Endothelial cell of umbilical vein (primary cell): ENCODE results near the gene CCDC197.

Experiments
- EZH2 ChIP-seq: IDR thresholded peaks from 2 replicates; pipeline ENCODE4 v1.6.1; 2012; ENCODE audit warnings: borderline replicate concordance, low read depth, mild to moderate bottlenecking, moderate library complexity, low read length, inconsistent platforms; ENCODE audit not compliant: severe bottlenecking
- FOS ChIP-seq: IDR thresholded peaks from 2 replicates; pipeline ENCODE4 v1.6.1; 2011; ENCODE audit warnings: mild to moderate bottlenecking, low read length, moderate library complexity, borderline replicate concordance; ENCODE audit not compliant: insufficient read depth
- JUN ChIP-seq: IDR thresholded peaks from 2 replicates; pipeline ENCODE4 v1.6.1; 2011; ENCODE audit warnings: borderline replicate concordance, low read depth; ENCODE audit not compliant: insufficient read length, insufficient read depth
- MYC ChIP-seq: IDR thresholded peaks from one replicate; pipeline ENCODE4 v1.6.1; 2011; ENCODE audit warnings: mild to moderate bottlenecking, low read depth, low read length
- POLR2A ChIP-seq: IDR thresholded peaks from 2 replicates; pipeline ENCODE4 v1.6.1; 2012; ENCODE audit warnings: low read depth, mild to moderate bottlenecking, control low read depth, low read length
- POLR2AphosphoS5 ChIP-seq: IDR thresholded peaks from 2 replicates; pipeline ENCODE4 v1.6.1; 2012; ENCODE audit warnings: low read depth, mild to moderate bottlenecking, control low read depth, low read length, moderate library complexity; ENCODE audit not compliant: insufficient read depth
- TF ChIP-seq, protein P1 (sequence below), 2 donors: IDR thresholded peaks; 1 replicate in 1 of 2; 2 replicates in 1 of 2; pipeline ENCODE4 v1.5.1; 2011; ENCODE audit warnings: low read length in 2 of 2, mild to moderate bottlenecking in 2 of 2, moderate library complexity in 2 of 2, control low read depth in 1 of 2, inconsistent platforms in 1 of 2, low read depth in 1 of 2; ENCODE audit not compliant: insufficient read depth in 1 of 2; ENCODE audit errors: extremely low read depth in 1 of 2
- TF ChIP-seq, protein P2 (sequence below): IDR thresholded peaks from 2 replicates; pipeline ENCODE4 v1.6.1; 2011; ENCODE audit not compliant: insufficient read depth, insufficient read length

DNA sequence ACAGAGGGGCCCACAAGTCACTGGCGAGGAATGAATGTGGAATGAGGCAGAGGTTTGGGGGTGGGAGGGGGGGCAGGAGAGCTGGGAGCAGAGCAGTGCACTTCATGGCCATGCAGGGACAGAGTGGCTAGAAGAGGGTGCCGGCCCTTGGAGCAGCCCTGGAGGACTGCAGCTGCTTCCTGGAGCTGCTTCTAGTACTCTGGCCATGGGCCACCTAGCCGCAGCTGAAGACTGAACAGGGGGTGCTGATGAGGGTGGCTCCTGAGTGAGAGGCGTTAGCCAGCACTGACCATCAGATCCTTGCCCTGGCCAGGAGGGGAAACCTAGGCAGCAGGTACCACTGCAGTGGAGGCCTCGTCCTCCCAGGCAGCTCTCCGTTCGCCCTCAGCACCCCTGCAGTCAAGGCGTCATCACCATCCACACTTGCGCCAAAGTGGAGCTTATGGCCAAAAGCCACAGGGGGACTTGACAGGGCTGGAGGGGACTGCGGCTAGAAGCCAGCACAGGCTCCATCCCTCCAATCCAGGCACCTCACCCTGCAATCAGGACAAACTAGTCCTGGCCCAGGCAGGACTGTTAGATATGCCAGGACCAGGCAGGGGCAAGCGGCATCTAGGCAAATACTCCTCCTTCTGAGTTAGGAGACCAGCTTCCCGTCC is 45.5 kb downstream of the CCDC197 start:
- TF ChIP-seq EZH2 (no peak), POLR2A (no peak), POLR2AphosphoS5 (no peak), MYC (no peak), FOS (no peak), JUN (no peak)
- TF ChIP-seq, protein P1, sequence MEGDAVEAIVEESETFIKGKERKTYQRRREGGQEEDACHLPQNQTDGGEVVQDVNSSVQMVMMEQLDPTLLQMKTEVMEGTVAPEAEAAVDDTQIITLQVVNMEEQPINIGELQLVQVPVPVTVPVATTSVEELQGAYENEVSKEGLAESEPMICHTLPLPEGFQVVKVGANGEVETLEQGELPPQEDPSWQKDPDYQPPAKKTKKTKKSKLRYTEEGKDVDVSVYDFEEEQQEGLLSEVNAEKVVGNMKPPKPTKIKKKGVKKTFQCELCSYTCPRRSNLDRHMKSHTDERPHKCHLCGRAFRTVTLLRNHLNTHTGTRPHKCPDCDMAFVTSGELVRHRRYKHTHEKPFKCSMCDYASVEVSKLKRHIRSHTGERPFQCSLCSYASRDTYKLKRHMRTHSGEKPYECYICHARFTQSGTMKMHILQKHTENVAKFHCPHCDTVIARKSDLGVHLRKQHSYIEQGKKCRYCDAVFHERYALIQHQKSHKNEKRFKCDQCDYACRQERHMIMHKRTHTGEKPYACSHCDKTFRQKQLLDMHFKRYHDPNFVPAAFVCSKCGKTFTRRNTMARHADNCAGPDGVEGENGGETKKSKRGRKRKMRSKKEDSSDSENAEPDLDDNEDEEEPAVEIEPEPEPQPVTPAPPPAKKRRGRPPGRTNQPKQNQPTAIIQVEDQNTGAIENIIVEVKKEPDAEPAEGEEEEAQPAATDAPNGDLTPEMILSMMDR (IDR thresholded peaks at IDR 0.05; ENCODE audit: extremely low read depth in 1 of 2, insufficient read depth in 1 of 2, low read depth in 1 of 2, low read length in 2 of 2), result no peak
- TF ChIP-seq, protein P2, sequence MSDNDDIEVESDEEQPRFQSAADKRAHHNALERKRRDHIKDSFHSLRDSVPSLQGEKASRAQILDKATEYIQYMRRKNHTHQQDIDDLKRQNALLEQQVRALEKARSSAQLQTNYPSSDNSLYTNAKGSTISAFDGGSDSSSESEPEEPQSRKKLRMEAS, result no peak
